GM12891 (cell line): ENCODE data around the gene BNC2.

Source experiments
- PAX5 ChIP-seq: IDR thresholded peaks from 2 replicates; pipeline ENCODE4 v1.6.1; 2011; ENCODE audit warnings: low read length, moderate library complexity, mild to moderate bottlenecking; ENCODE audit not compliant: insufficient read depth, severe bottlenecking
- POLR2A ChIP-seq: IDR thresholded peaks from 2 replicates; pipeline ENCODE4 v1.6.1; 2011; ENCODE audit warnings: low read depth, low read length, control low read depth
- POLR2AphosphoS5 ChIP-seq: IDR thresholded peaks from 2 replicates; pipeline ENCODE4 v1.6.1; 2011; ENCODE audit warnings: low read depth, low read length, control low read depth
- POU2F2 ChIP-seq: IDR thresholded peaks from 2 replicates; pipeline ENCODE4 v1.6.1; 2011; ENCODE audit warnings: low read depth, mild to moderate bottlenecking, control low read depth, low read length, moderate library complexity
- SPI1 ChIP-seq: IDR thresholded peaks from 2 replicates; pipeline ENCODE4 v1.6.1; 2011; ENCODE audit warnings: low read depth, low read length, control low read depth
- TAF1 ChIP-seq: IDR thresholded peaks from 2 replicates; pipeline ENCODE4 v1.6.1; 2011; ENCODE audit warnings: low read depth, low read length, control low read depth

DNA sequence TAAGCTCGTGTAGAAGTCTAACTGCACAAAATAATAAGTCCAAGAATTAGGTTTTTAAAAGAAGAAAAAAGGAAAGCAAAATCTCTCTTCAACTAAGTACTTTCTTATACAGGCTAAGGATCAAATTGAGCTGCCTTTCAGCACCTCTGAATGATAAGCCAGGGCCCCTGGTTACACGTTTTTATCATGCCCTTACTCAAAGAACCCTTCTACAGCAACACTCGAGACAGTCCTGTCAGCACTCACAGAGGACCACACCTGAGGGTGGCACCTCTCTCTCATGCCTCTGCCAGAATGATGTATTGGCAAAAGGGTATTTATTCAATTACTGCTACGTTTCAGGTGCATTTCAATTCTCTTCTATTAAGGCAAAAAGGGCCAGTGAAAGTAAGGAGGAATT lies 150.5 kb downstream of the BNC2 start:
- no peak for TF ChIP-seq POLR2A
- TF ChIP-seq TAF1 = no peak
- no peak for TF ChIP-seq POLR2AphosphoS5
- no peak for TF ChIP-seq POU2F2
- TF ChIP-seq PAX5 = no peak
- TF ChIP-seq SPI1 = no peak
